CD4-positive, alpha-beta T cell treated with Interleukin-6 at 100 ng/mL for 8 hours (primary cell): ENCODE data around the gene SEMA3F.
A peak's percentile ranks its signal among the peaks of the same experiment; 100 is the strongest.
"Not testable (repeated sequence)": the region's sequence is repeated elsewhere in the genome, so short reads cannot be mapped to it uniquely, and the experiment has no call there.

Source experiments
- DNase-seq: peaks from one replicate; pipeline ENCODE4 v3.0.0-alpha.2; 2020; ENCODE audit warnings: mixed read lengths, low spot score

SEMA3F gene

DNA sequence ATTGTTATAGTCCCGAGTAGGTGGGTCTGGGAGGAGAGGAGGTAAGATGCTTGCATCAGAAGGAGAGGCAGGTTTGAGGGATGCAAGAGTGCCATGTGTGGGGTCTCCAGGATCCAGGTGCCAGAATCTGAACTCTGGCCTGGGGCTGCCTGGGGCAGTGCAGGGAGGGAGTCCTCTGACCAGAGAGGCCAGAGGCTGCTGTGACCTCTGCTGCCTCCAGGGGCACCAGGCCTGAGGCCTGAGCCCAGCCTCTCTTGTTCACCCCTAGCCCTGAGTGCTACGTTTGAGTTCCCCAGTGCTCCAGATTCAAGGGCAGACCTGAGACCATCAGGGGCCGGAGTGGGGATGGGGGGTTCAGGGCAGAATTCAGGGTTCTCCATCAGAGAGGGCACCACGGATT lies 57.4 kb downstream of the SEMA3F start:
- DNase-seq: no peak

DNA sequence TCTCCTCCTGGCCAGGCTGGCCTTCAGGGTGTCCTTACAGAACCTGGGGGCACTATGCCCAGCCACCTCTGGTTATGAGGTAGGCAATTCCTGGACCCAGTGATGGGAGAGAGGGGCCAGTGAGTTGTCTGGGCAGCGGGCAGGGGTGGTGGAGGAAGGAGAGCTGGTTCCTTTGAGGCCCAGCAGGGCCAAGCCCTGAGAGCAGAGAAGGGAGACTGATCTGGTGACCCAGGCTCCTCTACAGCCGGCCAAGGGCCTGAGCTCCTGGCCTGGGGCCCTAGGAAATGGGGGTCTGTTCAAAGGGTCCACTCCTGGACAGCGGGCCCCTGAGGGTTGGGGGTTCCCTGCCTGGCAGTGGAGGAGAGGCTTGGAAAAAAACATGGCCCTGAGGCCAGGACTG lies 57.8 kb downstream of the SEMA3F start:
- DNase-seq: no peak

GRCh38 chr3:50213373-50213772 lies 58.2 kb downstream of the SEMA3F start:
- DNase-seq: no peak

- DNase-seq: no peak
These were observed 59.7 kb downstream of the SEMA3F start for GRCh38 chr3:50214824-50215223.

DNA sequence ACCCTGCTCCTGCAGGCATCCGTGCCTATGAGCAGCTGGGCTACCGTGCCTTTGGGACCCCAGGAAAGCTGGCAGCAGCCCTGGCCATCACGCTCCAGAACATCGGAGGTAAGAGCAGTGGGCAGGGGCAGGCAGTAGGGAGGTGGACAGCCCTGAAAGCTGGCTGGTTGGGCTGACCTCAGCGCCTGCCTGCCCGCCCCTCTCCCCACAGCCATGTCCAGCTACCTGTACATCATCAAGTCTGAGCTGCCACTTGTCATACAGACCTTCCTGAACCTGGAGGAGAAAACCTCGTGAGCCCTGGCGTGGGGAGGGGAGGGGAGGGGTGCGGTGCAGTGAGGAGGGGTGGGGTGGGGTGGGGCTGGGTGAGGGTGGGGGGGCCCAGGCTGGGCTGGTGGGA lies 60.4 kb downstream of the SEMA3F start:
- DNase-seq: no peak

- no peak for DNase-seq
These were observed 62.6 kb downstream of the SEMA3F start for GRCh38 chr3:50217681-50218080.

DNA sequence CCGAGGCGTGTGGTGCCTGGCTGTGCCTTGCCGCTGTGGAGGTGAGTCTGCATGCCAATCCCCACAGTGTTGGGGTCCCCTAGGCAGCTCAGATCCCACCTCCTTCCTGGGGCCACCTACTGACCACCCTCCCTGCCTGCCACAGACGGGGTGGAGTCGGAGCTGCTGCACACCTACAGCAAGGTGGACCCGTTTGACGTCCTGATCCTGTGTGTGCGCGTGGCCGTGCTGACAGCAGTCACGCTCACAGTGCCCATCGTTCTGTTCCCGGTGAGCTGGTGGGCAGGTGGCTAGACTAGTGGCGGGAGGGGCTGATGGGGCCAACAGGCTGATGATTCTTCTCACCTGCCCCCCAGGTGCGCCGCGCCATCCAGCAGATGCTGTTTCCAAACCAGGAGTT lies 63.3 kb downstream of the SEMA3F start:
- DNase-seq: no peak

DNA sequence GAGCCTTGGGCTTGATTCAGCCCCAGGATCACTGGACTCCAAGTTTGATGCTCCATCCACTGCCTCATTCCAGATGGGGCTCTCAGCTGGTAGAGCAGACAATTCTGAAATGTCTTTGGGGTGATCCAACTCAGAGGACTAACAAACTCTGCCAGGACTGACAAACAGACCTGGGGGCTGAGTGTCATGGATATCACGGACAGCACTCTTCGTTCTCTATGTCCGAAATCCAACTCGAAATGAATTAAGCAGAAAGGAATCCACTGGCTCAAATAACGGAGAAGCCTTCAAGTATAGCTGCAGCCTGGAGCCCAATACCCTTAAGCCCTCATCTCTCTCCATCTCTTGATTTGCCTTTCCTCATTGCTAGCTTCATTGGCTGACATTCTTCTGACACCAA lies 64.2 kb downstream of the SEMA3F start:
- DNase-seq: no peak

DNA sequence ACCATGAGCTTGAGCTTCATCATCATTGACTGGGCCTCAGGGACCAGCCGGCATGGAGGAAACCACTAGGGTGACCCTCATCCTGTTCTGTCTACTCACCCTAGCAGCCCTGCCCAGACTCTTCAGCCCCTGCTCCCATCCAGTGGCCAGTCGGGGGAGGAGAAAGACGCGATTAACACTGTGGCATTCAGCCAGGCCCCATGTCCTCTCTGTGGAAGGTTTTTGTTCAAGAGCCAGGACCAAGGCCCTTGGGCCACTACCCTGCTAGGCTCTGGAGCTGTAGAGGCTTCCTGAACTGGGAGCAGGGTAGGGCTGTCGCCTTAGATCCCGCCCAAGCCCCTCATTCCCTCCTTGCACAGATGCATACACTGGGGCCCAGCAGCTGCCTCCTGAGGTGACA lies 65.0 kb downstream of the SEMA3F start:
- no peak for DNase-seq

- DNase-seq: no peak
These were observed 65.9 kb downstream of the SEMA3F start for GRCh38 chr3:50221051-50221410.

- no peak for DNase-seq
These were observed 66.5 kb downstream of the SEMA3F start for GRCh38 chr3:50221411-50222168.

- no peak for DNase-seq
These were observed 67.0 kb downstream of the SEMA3F start for GRCh38 chr3:50222169-50222528.

- DNase-seq: no peak
These were observed 69.5 kb downstream of the SEMA3F start for GRCh38 chr3:50224639-50225038.

GRCh38 chr3:50226888-50227389 lies 71.8 kb downstream of the SEMA3F start:
- no peak for DNase-seq

DNA sequence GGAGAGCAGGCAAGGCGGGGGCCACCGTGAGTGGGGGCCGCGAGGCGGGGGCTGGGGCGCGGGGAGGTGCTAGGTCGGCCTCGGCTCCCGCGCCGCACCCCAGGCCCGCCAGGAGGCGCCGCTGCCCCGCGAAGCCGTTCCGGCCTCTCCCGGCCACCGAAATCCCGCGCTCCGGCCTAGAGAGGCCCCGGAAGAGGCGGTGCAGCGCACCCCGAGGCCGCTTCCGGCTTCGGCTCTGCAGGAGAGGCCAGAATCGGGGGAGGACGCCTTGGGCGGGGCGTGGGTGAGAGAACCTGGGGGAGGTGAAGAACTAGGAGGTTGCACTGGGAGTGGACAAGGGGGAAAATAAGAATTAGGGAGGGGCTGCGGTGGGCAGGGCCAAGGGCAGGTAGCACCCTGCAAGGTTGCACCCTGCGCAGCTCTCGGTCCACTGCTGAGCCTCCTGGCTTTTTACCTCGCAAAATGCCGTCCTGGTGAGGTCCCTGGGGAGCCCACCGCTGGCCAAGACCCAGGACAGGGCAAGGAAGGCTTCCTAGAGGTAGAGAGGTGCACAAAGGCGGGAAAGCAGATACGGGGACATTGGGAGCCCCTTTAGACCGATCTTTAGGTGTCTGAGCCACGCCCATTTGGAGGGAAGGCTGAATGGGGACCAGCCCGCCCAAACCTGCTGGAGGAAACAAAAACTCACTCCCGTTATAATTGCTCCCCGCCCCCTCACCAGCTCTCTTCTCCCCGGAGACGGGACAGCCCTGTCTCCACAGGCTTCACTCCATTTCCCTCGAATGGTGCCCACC lies 72.5 kb downstream of the SEMA3F start:
- DNase-seq: peak; percentile 92

DNA sequence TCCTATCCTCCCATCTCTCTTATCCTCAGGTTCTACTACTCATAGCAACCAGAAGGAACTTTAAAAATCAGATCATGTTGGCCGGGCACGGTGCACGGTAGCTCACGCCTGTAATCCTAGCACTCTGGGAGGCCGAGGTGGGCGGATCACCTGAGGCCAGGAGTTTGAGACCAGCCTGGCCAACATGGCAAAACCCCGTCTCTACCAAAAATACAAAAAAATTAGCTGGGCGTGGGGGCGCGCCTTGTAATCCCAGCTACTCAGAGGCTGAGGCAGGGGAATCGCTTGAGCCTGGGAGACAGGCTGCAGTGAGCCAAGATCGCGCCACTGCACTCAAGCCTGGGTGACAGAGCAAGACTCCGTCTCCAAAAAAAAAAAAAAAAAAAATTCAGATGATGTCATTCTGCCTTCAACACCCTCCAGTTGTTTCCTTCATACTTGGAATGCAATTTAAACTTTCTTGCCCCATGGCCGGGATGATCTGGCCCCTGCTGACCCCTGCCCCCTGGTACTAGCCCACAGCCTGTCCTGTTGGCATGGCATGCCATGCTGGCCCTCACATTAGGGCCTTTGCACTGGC lies 73.2 kb downstream of the SEMA3F start:
- DNase-seq: not testable (repeated sequence)

- DNase-seq: no peak
These were observed 74.4 kb downstream of the SEMA3F start for GRCh38 chr3:50229490-50229889.

GRCh38 chr3:50230104-50230793 lies 75.1 kb downstream of the SEMA3F start:
- no peak for DNase-seq

- no peak for DNase-seq
These were observed 75.6 kb downstream of the SEMA3F start for GRCh38 chr3:50230794-50231125.

- no peak for DNase-seq
These were observed 76.5 kb downstream of the SEMA3F start for GRCh38 chr3:50231581-50231980.

- no peak for DNase-seq
These were observed 77.2 kb downstream of the SEMA3F start for GRCh38 chr3:50232303-50232702.

DNA sequence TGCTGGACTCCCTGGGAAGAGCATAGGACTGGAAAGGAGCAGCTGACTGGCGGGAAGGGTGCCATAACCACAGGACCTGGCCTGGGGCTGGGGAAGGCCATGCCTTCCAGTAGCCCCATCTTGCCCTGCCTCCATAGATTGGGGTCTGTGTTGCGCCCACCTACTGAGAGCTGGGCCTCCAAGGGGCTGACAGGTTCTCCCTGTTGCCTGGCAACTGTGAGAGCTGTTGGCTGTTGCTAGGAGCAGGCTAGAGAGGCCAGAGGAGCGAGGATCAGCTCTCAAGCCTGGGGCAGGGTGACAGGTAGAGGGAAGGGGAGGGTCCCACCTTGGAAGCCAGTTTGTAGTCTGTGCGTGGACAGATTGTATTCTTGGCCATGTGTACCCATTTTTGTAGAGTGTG lies 78.1 kb downstream of the SEMA3F start:
- DNase-seq: no peak
